SK-N-SH treated with all-trans-retinoic acid at 6 μM for 48 hours (cell line): ENCODE data around the gene TNFRSF8.

Source experiments
- ATAC-seq: fragments of 200-7000 bp; cut with Tn5 transposase; 3 replicates; pipeline ENCODE4 v1.9.1; 2020; ENCODE audit warnings: mild to moderate bottlenecking, moderate library complexity
- ARNTL ChIP-seq: fragments of 450-650 bp; formaldehyde crosslinking; IDR thresholded peaks from 2 replicates; pipeline ENCODE4 v1.5.0; 2020; ENCODE audit warnings: low read depth, mild to moderate bottlenecking, moderate library complexity, borderline replicate concordance
- CSDC2 ChIP-seq: fragments of 250-450 bp; sonication (Bioruptor Pico); IDR thresholded peaks from 2 replicates; pipeline ENCODE4 v1.5.0; 2020; ENCODE audit warnings: mild to moderate bottlenecking, moderate library complexity
- CSRNP3 ChIP-seq: fragments of 250-450 bp; sonication (Bioruptor Pico); IDR thresholded peaks from 2 replicates; pipeline ENCODE4 v1.5.1; 2021; ENCODE audit warnings: mild to moderate bottlenecking, moderate library complexity
- ESRRG ChIP-seq: fragments of 250-450 bp; sonication (Bioruptor Pico); IDR thresholded peaks from 2 replicates; pipeline ENCODE4 v1.6.1; 2021; ENCODE audit warnings: mild to moderate bottlenecking
- ISL1 ChIP-seq: fragments of 250-450 bp; sonication (Bioruptor Pico); IDR thresholded peaks from 2 replicates; pipeline ENCODE4 v2.1.2; 2022; ENCODE audit warnings: mild to moderate bottlenecking, moderate library complexity
- OSR1 ChIP-seq: fragments of 250-450 bp; sonication (Bioruptor Pico); IDR thresholded peaks from 2 replicates; pipeline ENCODE4 v1.8.0; 2022; ENCODE audit warnings: moderate library complexity, mild to moderate bottlenecking, inconsistent platforms
- POU6F1 ChIP-seq: fragments of 250-450 bp; sonication (Bioruptor Pico); IDR thresholded peaks from 2 replicates; pipeline ENCODE4 v1.8.0; 2021; ENCODE audit warnings: low read depth, mild to moderate bottlenecking, moderate library complexity, borderline replicate concordance
- PPARA ChIP-seq: fragments of 250-450 bp; sonication (Bioruptor Pico); IDR thresholded peaks from 2 replicates; pipeline ENCODE4 v1.5.0; 2020; ENCODE audit warnings: mild to moderate bottlenecking, borderline replicate concordance
- RARB ChIP-seq: fragments of 250-450 bp; sonication (Bioruptor Pico); IDR thresholded peaks from 2 replicates; pipeline ENCODE4 v1.8.0; 2021; ENCODE audit warnings: mild to moderate bottlenecking, moderate library complexity
- SNAI2 ChIP-seq: fragments of 250-450 bp; sonication (Bioruptor Pico); IDR thresholded peaks from 2 replicates; pipeline ENCODE4 v1.5.0; 2020; ENCODE audit warnings: mild to moderate bottlenecking, moderate library complexity
- TCF4 ChIP-seq: fragments of 250-450 bp; sonication (Bioruptor Pico); IDR thresholded peaks from 2 replicates; pipeline ENCODE4 v1.8.0; 2021; ENCODE audit warnings: mild to moderate bottlenecking, moderate library complexity, borderline replicate concordance
- TOX ChIP-seq: fragments of 250-450 bp; sonication (Bioruptor Pico); IDR thresholded peaks from 2 replicates; pipeline ENCODE4 v1.8.0; 2021; ENCODE audit warnings: mild to moderate bottlenecking, moderate library complexity, borderline replicate concordance
- ZC3H10 ChIP-seq: fragments of 250-450 bp; sonication (Bioruptor Pico); IDR thresholded peaks from 2 replicates; pipeline ENCODE4 v1.5.1; 2021; ENCODE audit warnings: mild to moderate bottlenecking, moderate library complexity
- ZFP3 ChIP-seq: fragments of 250-450 bp; sonication (Bioruptor Pico); IDR thresholded peaks from 2 replicates; pipeline ENCODE4 v1.5.0; 2020; ENCODE audit warnings: mild to moderate bottlenecking, moderate library complexity
- ZFP30 ChIP-seq: fragments of 450-650 bp; formaldehyde crosslinking; IDR thresholded peaks from 2 replicates; pipeline ENCODE4 v1.5.0; 2022; ENCODE audit warnings: mild to moderate bottlenecking, moderate library complexity
- ZNF565 ChIP-seq: fragments of 450-650 bp; formaldehyde crosslinking; conservative IDR thresholded peaks from 2 replicates; pipeline ENCODE4 v1.5.0; 2020; ENCODE audit warnings: low read depth, mild to moderate bottlenecking, moderate library complexity
- ZNF70 ChIP-seq: fragments of 450-650 bp; formaldehyde crosslinking; IDR thresholded peaks from 2 replicates; pipeline ENCODE4 v1.5.0; 2020; ENCODE audit warnings: mild to moderate bottlenecking, moderate library complexity
- ZNF8 ChIP-seq: fragments of 450-650 bp; formaldehyde crosslinking; IDR thresholded peaks from 2 replicates; pipeline ENCODE4 v1.5.0; 2020; ENCODE audit warnings: mild to moderate bottlenecking, moderate library complexity
- TF ChIP-seq, protein P1 (sequence below): fragments of 250-450 bp; sonication (Bioruptor Pico); IDR thresholded peaks from 2 replicates; pipeline ENCODE4 v1.5.0; 2020; ENCODE audit warnings: mild to moderate bottlenecking, moderate library complexity
- TF ChIP-seq, protein P2 (sequence below): fragments of 250-450 bp; sonication (Bioruptor Pico); IDR thresholded peaks from 2 replicates; pipeline ENCODE4 v1.8.0; 2020; ENCODE audit warnings: mild to moderate bottlenecking, moderate library complexity, borderline replicate concordance
- TF ChIP-seq, protein P3 (sequence below): fragments of 250-450 bp; sonication (Bioruptor Pico); IDR thresholded peaks from 2 replicates; pipeline ENCODE4 v1.5.1; 2020; ENCODE audit warnings: low read depth, mild to moderate bottlenecking, moderate library complexity

The TNFRSF8 gene

DNA sequence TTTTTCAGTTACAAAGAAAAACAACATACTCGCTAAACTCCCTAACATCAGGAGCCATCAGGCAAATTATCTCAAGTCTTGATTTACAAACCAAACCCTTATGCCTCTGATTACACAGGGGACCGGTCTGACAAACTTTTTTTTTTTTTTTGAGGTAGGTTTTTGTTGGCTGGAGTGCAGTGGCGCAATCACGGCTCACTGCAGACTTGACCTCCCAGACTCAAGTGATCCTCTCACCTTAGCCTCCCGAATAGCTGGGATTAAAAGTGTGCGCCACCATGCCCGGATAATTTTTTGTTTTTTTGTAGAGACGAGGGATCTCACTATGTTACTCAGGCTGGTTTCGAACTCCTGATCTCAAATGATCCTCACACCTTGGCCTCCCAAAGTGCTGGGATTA lies 47.6 kb upstream of the TNFRSF8 start:
- no peak for ATAC-seq
- no peak for TF ChIP-seq ZFP30 (CRISPR knock-in tag)
- no peak for TF ChIP-seq ZNF565 (CRISPR knock-in tag)
- no peak for TF ChIP-seq TOX (CRISPR knock-in tag)
- TF ChIP-seq ZFP3 (CRISPR knock-in tag): no peak
- no peak for TF ChIP-seq PPARA (CRISPR knock-in tag)
- no peak for TF ChIP-seq ZC3H10 (CRISPR knock-in tag)
- no peak for TF ChIP-seq ARNTL (CRISPR knock-in tag)

DNA sequence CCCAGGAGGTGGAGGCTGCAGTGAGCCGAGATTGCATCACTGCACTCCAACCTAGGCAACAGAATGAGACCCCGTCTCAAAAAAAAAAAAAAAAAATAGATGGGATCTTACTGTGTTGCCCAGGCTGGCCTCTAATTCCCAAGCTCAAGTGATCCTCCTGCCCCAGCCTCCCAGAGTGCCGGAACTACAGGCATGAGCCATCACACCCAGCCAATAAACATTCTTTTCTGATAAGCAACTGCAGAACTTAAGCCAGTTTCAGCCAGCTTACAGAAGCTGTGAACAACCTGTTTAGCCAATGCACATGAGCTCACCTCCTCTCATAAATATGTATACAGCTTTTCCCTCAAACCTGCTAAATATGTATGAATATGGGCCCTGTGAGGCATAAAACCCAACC lies 46.9 kb upstream of the TNFRSF8 start:
- TF ChIP-seq ZC3H10 (CRISPR knock-in tag) (no peak), ZNF70 (CRISPR knock-in tag) (no peak), ZNF8 (no peak), CSRNP3 (CRISPR knock-in tag) (no peak), TCF4 (no peak), CSDC2 (CRISPR knock-in tag) (no peak), POU6F1 (CRISPR knock-in tag) (no peak), SNAI2 (CRISPR knock-in tag) (no peak), ZFP3 (CRISPR knock-in tag) (no peak), ISL1 (no peak), ESRRG (CRISPR knock-in tag) (no peak), OSR1 (CRISPR knock-in tag) (no peak), RARB (CRISPR knock-in tag) (no peak)
- TF ChIP-seq, protein P1, sequence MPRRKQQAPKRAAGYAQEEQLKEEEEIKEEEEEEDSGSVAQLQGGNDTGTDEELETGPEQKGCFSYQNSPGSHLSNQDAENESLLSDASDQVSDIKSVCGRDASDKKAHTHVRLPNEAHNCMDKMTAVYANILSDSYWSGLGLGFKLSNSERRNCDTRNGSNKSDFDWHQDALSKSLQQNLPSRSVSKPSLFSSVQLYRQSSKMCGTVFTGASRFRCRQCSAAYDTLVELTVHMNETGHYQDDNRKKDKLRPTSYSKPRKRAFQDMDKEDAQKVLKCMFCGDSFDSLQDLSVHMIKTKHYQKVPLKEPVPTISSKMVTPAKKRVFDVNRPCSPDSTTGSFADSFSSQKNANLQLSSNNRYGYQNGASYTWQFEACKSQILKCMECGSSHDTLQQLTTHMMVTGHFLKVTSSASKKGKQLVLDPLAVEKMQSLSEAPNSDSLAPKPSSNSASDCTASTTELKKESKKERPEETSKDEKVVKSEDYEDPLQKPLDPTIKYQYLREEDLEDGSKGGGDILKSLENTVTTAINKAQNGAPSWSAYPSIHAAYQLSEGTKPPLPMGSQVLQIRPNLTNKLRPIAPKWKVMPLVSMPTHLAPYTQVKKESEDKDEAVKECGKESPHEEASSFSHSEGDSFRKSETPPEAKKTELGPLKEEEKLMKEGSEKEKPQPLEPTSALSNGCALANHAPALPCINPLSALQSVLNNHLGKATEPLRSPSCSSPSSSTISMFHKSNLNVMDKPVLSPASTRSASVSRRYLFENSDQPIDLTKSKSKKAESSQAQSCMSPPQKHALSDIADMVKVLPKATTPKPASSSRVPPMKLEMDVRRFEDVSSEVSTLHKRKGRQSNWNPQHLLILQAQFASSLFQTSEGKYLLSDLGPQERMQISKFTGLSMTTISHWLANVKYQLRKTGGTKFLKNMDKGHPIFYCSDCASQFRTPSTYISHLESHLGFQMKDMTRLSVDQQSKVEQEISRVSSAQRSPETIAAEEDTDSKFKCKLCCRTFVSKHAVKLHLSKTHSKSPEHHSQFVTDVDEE (CRISPR knock-in tag): no peak
- TF ChIP-seq, protein P2, sequence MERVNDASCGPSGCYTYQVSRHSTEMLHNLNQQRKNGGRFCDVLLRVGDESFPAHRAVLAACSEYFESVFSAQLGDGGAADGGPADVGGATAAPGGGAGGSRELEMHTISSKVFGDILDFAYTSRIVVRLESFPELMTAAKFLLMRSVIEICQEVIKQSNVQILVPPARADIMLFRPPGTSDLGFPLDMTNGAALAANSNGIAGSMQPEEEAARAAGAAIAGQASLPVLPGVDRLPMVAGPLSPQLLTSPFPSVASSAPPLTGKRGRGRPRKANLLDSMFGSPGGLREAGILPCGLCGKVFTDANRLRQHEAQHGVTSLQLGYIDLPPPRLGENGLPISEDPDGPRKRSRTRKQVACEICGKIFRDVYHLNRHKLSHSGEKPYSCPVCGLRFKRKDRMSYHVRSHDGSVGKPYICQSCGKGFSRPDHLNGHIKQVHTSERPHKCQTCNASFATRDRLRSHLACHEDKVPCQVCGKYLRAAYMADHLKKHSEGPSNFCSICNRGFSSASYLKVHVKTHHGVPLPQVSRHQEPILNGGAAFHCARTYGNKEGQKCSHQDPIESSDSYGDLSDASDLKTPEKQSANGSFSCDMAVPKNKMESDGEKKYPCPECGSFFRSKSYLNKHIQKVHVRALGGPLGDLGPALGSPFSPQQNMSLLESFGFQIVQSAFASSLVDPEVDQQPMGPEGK: no peak
- TF ChIP-seq, protein P3, sequence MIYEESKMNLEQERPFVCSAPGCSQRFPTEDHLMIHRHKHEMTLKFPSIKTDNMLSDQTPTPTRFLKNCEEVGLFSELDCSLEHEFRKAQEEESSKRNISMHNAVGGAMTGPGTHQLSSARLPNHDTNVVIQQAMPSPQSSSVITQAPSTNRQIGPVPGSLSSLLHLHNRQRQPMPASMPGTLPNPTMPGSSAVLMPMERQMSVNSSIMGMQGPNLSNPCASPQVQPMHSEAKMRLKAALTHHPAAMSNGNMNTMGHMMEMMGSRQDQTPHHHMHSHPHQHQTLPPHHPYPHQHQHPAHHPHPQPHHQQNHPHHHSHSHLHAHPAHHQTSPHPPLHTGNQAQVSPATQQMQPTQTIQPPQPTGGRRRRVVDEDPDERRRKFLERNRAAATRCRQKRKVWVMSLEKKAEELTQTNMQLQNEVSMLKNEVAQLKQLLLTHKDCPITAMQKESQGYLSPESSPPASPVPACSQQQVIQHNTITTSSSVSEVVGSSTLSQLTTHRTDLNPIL (CRISPR knock-in tag): no peak
- TF ChIP-seq, all 23 proteins: peak for 0
- ATAC-seq: no peak

- TF ChIP-seq ZNF565 (CRISPR knock-in tag) (no peak), RARB (CRISPR knock-in tag) (no peak), ZNF8 (no peak), ARNTL (CRISPR knock-in tag) (no peak)
- ATAC-seq: peak; percentile 9
Measured at GRCh38 chr1:12019858-12020509, 43.1 kb upstream of the TNFRSF8 start.
